HepG2 (cell line): ENCODE results near the gene KRTCAP2. TPM values are rescaled to one million over a fixed set of nuclear protein-coding genes. Genes with fewer than 3 reads are reported as not detected.

Experiments
- AGO2 ChIP-seq: fragments of 200-400 bp; formaldehyde crosslinking; optimal IDR thresholded peaks from 2 replicates; pipeline ENCODE3; 2017; ENCODE audit warnings: mild to moderate bottlenecking, low read depth, low read length, moderate library complexity
- CCDC6 ChIP-seq: sonication (generic); formaldehyde crosslinking; IDR thresholded peaks from 2 replicates; pipeline ENCODE4 v1.8.1; 2022; ENCODE audit warnings: mild to moderate bottlenecking, missing genetic modification reagents, moderate library complexity
- CEBPB ChIP-seq: IDR thresholded peaks from 2 replicates; pipeline ENCODE4 v1.6.1; 2011; ENCODE audit warnings: low read depth, low read length, improper control_type of control experiment, borderline replicate concordance
- CREBL2 ChIP-seq: sonication (generic); formaldehyde crosslinking; IDR thresholded peaks from 2 replicates; pipeline ENCODE4 v1.8.1; 2023; ENCODE audit warnings: missing genetic modification reagents, mild to moderate bottlenecking, borderline replicate concordance
- GATA4 ChIP-seq: sonication (generic); IDR thresholded peaks from 2 replicates; pipeline ENCODE4 v1.6.1; 2016; ENCODE audit warnings: antibody characterized with exemption, low read depth, borderline replicate concordance
- JUN ChIP-seq: sonication (generic); formaldehyde crosslinking; IDR thresholded peaks from 2 replicates; pipeline ENCODE4 v1.4.0; 2020; ENCODE audit warnings: mild to moderate bottlenecking, missing genetic modification reagents
- MATR3 ChIP-seq: sonication (generic); formaldehyde crosslinking; IDR thresholded peaks from 2 replicates; pipeline ENCODE4 v1.4.0; 2020; ENCODE audit warnings: missing genetic modification reagents
- MAZ ChIP-seq, 2 experiments: sonication (generic) in 1 of 2; formaldehyde crosslinking in 1 of 2; IDR thresholded peaks; 2 replicates each; pipeline versions ENCODE4 v1.5.0 to v1.6.1; 2012 to 2020; ENCODE audit warnings: low read depth in 2 of 2, mild to moderate bottlenecking in 2 of 2, borderline replicate concordance in 1 of 2, improper control_type of control experiment in 1 of 2, low read length in 1 of 2, missing genetic modification reagents in 1 of 2, moderate library complexity in 1 of 2
- MTA3 ChIP-seq: sonication (generic); formaldehyde crosslinking; IDR thresholded peaks from 2 replicates; pipeline ENCODE4 v1.4.0; 2020; ENCODE audit warnings: missing genetic modification reagents
- NKX3-1 ChIP-seq: sonication (generic); formaldehyde crosslinking; IDR thresholded peaks from 2 replicates; pipeline ENCODE4 v1.5.0; 2020; ENCODE audit warnings: missing genetic modification reagents
- SATB2 ChIP-seq: sonication (generic); formaldehyde crosslinking; IDR thresholded peaks from 2 replicates; pipeline ENCODE4 v1.5.0; 2020; ENCODE audit warnings: missing genetic modification reagents
- SIN3A ChIP-seq: IDR thresholded peaks from 2 replicates; pipeline ENCODE4 v1.6.1; 2011; ENCODE audit warnings: low read depth, mild to moderate bottlenecking, control low read depth, low read length, borderline replicate concordance
- SOX13 ChIP-seq, 3 experiments: fragments of 450-650 bp in 1 of 3; sonication (generic) in 1 of 3; formaldehyde crosslinking in 1 of 3; IDR thresholded peaks in 2 of 3; conservative IDR thresholded peaks in 1 of 3; 2 replicates each; pipeline versions ENCODE4 v1.5.0 to v1.6.1; 2016 to 2020; ENCODE audit warnings: antibody characterized with exemption in 1 of 3, mild to moderate bottlenecking in 1 of 3, missing compliant biosample characterization in 1 of 3, missing genetic modification reagents in 1 of 3, moderate library complexity in 1 of 3
- STAG1 ChIP-seq: sonication (generic); formaldehyde crosslinking; IDR thresholded peaks from 2 replicates; pipeline ENCODE4 v1.4.0; 2020; ENCODE audit warnings: missing genetic modification reagents
- TBP ChIP-seq: sonication (generic); formaldehyde crosslinking; IDR thresholded peaks from 2 replicates; pipeline ENCODE4 v1.5.0; 2020; ENCODE audit warnings: missing genetic modification reagents
- TMF1 ChIP-seq: sonication (generic); formaldehyde crosslinking; IDR thresholded peaks from 2 replicates; pipeline ENCODE4 v1.8.1; 2022; ENCODE audit warnings: low read depth, missing genetic modification reagents
- ZBTB2 ChIP-seq: sonication (generic); formaldehyde crosslinking; IDR thresholded peaks from 2 replicates; pipeline ENCODE4 v1.8.0; 2022; ENCODE audit warnings: low read depth, missing genetic modification reagents
- ZBTB43 ChIP-seq: sonication (generic); formaldehyde crosslinking; conservative IDR thresholded peaks from 2 replicates; pipeline ENCODE4 v1.4.0; 2020; ENCODE audit warnings: missing genetic modification reagents
- ZBTB46 ChIP-seq: sonication (generic); formaldehyde crosslinking; IDR thresholded peaks from 2 replicates; pipeline ENCODE4 v1.4.0; 2020; ENCODE audit warnings: mild to moderate bottlenecking, missing genetic modification reagents, borderline replicate concordance
- ZNF235 ChIP-seq: sonication (generic); formaldehyde crosslinking; IDR thresholded peaks from 2 replicates; pipeline ENCODE4 v1.8.1; 2023; ENCODE audit warnings: mild to moderate bottlenecking, missing genetic modification reagents, borderline replicate concordance
- ZNF496 ChIP-seq: sonication (generic); formaldehyde crosslinking; IDR thresholded peaks from 2 replicates; pipeline ENCODE4 v1.8.1; 2023; ENCODE audit warnings: mild to moderate bottlenecking, moderate library complexity, missing genetic modification reagents; ENCODE audit not compliant: insufficient replicate concordance
- ZNF629 ChIP-seq: sonication (generic); formaldehyde crosslinking; conservative IDR thresholded peaks from 2 replicates; pipeline ENCODE4 v1.5.0; 2020; ENCODE audit warnings: missing genetic modification reagents
- ZNF678 ChIP-seq: sonication (generic); formaldehyde crosslinking; IDR thresholded peaks from 2 replicates; pipeline ENCODE4 v1.4.0; 2020; ENCODE audit warnings: mild to moderate bottlenecking, missing genetic modification reagents
- ZNF768 ChIP-seq: sonication (generic); formaldehyde crosslinking; IDR thresholded peaks from 2 replicates; pipeline ENCODE4 v1.4.0; 2020; ENCODE audit warnings: missing genetic modification reagents
- polyA plus RNA-seq, 8 experiments: library from polyadenylated mRNA; depleted of rRNA in 3 of 8; stranded (reverse) in 7 of 8; unstranded in 1 of 8; fragments of >200 nt; fragmentation: Illumina TruSeq in 4 of 8; extraction: Trizol in 4 of 8; gene quantifications; 2 replicates each; pipeline versions ENCODE4 v1.2.1 to v1.2.3, GENCODE V29; 2011 to 2016; ENCODE audit warnings: low read depth in 4 of 8, missing spikeins in 1 of 8, mixed read lengths in 1 of 8; ENCODE audit not compliant: insufficient read depth in 1 of 8
- total RNA-seq, 5 experiments: library from RNA; depleted of rRNA; stranded (reverse); fragments of >200 nt; fragmentation: Illumina TruSeq; extraction: Trizol; gene quantifications; 2 replicates each; pipeline ENCODE4 v1.2.3, GENCODE V29; 2016; ENCODE audit warnings: low read depth in 1 of 5

Gene KRTCAP2
- total and polyA plus RNA-seq, 2 of the 13 experiments (the other 11 are each of a cell fraction or from before 2014, with no cell fraction given) = 77.3 to 79.4 TPM

GRCh38 chr1:155127105-155127966, 45.8 kb downstream of the KRTCAP2 start, which contains the start of gene EFNA1 (continued):
- no peak for TF ChIP-seq TBP
- TF ChIP-seq SIN3A = peak; percentile 83
- TF ChIP-seq CCDC6 = no peak
- no peak for TF ChIP-seq ZNF496 (CRISPR knock-in tag)
- peak; percentile 36; the same call in 1 of the 2 replicates for TF ChIP-seq TMF1 (CRISPR knock-in tag)
- TF ChIP-seq SOX13 (IDR thresholded peaks at IDR 0.05) = peak; percentile 93
- peak in 1 of 2 experiments; percentile 96; a peak in 2 of 4 replicates for TF ChIP-seq SOX13 (CRISPR knock-in tag; conservative IDR thresholded peaks at IDR 0.05 in 1 of 2, IDR thresholded peaks at IDR 0.05 in 1 of 2)
- TF ChIP-seq ZNF768 (CRISPR knock-in tag) = peak; percentile 12; the same call in 1 of the 2 replicates
- TF ChIP-seq ZBTB46 (CRISPR knock-in tag) = no peak; the same call in 1 of the 2 replicates
- TF ChIP-seq STAG1 (CRISPR knock-in tag) = 0 out of 2 replicates have a peak, but pooled peaks have one; percentile 2
- peak; percentile 32; the same call in 1 of the 2 replicates for TF ChIP-seq ZNF629 (CRISPR knock-in tag)
- TF ChIP-seq AGO2 = peak; percentile 51
- TF ChIP-seq NKX3-1 = peak; percentile 78
- 0 out of 2 replicates have a peak, but pooled peaks have one; percentile 37 for TF ChIP-seq ZNF235
- peak; percentile 98 for TF ChIP-seq CEBPB
- peak; percentile 91 for TF ChIP-seq GATA4
- peak; percentile 83 for TF ChIP-seq ZBTB2 (CRISPR knock-in tag)
- peak; percentile 100 for TF ChIP-seq ZBTB43 (CRISPR knock-in tag)
- TF ChIP-seq JUN (CRISPR knock-in tag) = peak; percentile 85
- TF ChIP-seq MAZ (IDR thresholded peaks at IDR 0.05; ENCODE audit: borderline replicate concordance, low read depth, low read length) = peak; percentile 93
- TF ChIP-seq MAZ (CRISPR knock-in tag; IDR thresholded peaks at IDR 0.05; ENCODE audit: low read depth) = peak; percentile 74; the same call in 1 of the 2 replicates
- TF ChIP-seq SATB2 (CRISPR knock-in tag) = peak; percentile 75
- TF ChIP-seq CREBL2 (CRISPR knock-in tag) = peak; percentile 90; the same call in 1 of the 2 replicates
- TF ChIP-seq ZNF678 (CRISPR knock-in tag) = peak; percentile 89; the same call in 1 of the 2 replicates
- no peak for TF ChIP-seq MTA3 (CRISPR knock-in tag)
- TF ChIP-seq MATR3 (CRISPR knock-in tag) = no peak
